ENCODE results near the gene SSC5D.

Gene SSC5D

DNA sequence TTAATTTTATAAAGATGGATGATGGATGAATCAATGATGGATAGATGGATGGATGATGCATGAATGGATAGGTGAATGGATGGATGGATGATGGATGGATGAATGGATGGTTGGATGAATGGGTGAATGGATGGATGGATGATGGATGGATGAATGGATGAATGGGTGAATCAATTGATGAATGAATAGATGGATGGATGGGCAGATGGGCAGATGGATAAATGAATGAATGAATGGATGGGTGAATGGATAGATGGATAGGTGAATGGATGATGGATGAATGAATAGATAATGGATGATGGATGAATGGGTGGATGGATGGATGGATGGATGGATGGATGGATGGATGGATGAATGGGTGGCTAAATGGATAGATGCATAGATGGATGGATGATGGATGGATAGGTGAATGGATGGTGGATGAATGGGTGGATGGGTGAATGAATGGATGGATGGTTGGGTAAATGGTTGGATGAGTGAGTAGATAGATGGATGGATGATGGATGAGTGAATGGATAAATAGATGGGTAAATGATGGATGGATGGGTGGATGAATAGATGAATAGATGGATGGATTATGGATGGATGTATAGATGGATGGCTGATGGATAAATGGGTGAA is 79.6 kb downstream of the SSC5D start:
- no peak for DNase-seq

Measured in NCI-H1105 (cell line).